GM18868 (cell line): ENCODE data around the gene TMEM271.
"Not testable (repeated sequence)": the region's sequence is repeated elsewhere in the genome, so short reads cannot be mapped to it uniquely, and the experiment has no call there.

Source experiments
- ATAC-seq: cut with Tn5 transposase; IDR thresholded peaks from one replicate; pipeline ENCODE4 v1.9.1; 2021; ENCODE audit warnings: mild to moderate bottlenecking, moderate library complexity; ENCODE audit not compliant: unreplicated experiment

TMEM271 gene

DNA sequence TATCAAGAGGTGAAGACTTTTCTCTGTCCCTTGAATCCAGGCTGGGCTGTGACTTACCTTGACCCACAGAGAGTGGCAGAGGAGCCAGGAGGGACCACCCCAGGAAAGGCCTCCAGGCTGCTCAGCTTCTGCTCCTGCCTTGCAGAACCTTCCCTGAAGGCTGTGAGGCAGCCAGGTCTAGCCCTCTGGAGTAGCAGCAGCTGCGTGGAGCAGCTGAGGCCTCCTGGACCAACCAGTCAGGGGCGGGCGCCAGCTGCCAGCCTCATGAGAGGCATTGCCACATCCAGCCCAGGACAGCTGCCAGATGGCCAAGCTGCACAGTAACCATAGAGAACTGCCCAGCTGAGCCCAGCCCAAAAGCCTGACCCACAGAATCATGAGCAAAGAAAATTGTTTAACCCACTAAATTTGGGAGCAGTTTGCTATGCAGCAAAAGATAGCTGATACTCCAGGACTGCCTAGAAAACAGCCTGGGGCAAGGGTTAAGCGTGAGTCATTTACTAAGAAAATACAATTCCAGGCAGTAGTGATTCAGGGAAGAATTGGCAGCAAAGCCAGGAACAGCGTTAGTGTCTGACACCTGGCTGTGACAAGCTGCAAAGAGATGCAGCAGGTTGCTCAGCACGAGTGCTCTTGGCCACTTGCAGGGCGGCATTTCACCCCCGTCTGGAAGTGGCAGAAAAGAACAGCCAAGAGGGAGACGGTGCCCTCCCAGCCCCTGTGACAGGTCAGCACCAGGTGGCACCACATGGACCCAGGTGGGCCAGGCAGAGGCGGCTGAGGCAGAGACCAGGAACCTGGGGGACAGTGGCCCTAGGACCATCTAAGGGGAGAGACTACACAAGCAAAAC is 34.5 kb upstream of the TMEM271 start:
- no peak for ATAC-seq

DNA sequence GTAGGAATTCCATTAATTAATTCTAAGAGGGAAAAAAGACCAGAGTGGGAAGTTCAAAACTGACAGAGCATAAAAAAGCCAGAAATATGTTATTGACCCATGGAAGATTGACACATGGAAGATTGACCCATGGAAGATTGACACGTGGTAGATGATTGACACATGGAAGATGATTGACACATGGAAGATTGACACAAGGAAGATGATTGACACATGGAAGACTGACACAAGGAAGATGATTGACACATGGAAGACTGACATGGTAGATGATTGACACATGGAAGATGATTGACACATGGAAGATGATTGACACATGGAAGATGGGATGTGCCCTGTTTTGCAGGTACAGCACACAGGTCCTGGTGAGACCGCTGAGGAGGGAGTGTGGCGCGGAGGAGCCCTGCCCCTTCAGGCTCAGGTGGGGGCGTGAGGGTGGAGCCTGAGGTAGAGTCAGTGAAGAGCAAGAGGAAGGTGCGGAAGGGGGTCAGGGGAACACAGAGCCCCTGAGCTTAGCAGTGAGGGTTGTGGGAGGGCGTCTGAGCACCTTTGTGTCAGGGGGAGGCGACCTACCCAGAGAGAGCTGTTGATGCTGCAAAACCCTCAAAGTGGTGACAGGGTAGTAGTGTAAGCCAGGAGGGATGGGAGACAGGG is 33.4 kb upstream of the TMEM271 start:
- no peak for ATAC-seq

GRCh38 chr4:608236-608635 is 32.1 kb upstream of the TMEM271 start:
- no peak for ATAC-seq

DNA sequence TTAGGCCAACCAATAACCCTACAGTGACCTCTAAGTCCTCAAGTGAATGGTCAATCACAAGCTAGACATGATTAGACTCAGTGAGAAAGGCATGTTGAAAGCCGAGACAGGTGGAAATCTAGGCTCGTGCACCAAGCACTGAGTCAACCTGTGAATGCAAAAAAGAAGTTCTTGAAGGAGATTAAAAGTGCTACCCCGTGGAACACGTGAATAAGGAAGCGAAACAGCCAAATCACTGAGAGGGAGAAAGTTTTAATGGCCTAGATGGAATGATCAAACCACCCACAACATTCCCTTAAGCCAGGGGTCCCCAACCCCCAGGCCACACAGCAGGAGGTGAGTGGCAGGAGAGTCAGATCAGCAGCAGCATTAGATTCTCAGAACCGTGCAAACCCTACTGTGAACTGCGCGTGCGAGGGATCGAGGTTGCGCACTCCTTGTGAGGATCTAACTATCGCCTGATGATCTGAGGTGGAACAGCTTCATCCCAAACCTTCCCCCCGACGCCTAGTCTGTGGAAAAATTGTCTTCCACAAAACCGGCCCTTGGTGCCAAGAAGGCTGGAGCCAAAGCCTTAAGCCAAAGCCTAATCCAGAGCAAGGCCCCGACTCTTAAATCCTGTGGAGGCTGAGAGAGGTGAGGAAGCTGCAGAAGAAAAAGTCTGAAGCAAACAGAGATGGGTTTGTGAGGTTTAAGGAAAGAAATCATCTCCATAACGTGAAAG is 29.8 kb upstream of the TMEM271 start:
- no peak for ATAC-seq

DNA sequence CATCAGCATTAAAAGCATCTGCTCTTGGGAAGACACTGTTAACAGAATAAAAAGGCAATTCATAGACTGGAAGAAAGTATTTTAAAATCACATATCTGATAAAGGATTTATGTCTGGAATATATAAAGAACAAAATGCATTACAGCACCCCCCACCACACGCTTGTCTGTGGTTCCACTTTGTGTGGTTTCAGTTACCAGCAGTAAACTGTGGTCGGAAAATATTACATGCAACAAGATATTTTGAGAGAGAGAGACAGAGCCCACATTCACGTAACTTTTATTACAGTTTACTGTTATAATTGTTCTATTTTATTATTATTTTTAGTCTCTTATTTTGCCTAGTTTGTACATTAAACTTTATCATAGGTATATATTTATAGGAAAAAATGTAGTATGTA is 28.0 kb upstream of the TMEM271 start:
- no peak for ATAC-seq

DNA sequence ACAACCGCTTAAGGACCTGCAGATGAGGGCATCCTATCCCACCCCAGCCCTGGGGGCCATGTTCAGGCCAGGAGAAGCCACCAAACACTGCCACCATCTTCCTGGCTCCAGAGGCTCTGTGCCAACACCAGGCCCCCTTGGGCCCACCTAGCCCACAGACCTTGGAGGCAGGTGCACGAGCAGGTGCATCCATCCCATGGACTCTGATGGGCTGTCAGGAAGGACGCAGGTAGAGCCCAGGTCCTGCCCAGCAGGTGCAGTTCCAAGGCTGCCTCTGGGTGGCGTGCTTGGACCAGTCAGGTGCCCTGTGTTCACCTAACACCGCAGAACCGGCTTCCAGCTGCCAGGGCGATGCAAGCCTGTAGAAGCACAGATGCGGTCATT is 26.5 kb upstream of the TMEM271 start:
- ATAC-seq: no peak

- ATAC-seq: no peak
Measured at GRCh38 chr4:601612-602558, 25.8 kb upstream of the TMEM271 start.

DNA sequence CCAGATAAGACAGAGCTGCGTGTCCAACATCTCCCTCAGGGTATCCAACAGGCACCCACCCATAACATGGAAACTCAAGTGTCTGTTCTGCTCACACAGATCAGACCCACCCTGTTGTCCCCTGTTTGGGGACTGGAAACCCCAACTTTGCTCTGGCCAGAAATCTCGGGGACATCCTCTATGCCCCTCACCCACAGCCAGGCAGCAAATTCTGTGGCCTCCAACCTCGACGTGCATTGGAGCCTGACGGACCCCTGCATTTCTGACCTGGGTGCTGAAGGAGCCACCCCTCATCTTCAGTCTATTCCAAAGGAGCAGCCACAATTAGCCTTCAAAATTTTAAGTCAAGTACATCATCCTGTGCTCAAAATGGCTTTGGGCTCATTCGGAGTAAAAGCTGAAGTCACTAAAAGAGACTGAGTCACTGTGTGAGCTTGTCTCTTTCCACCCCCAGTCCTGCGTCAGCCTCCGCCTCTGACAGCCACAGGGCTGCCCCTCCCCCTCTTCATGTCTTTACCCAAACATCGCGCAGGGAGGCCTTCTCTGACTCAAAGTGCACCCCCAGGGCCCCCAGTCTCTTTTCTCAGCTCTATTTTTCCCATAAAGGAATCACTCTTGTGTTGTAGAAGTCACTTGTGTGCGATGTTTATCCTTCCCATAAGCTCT is 24.9 kb upstream of the TMEM271 start:
- ATAC-seq: no peak

GRCh38 chr4:600166-600565 is 24.1 kb upstream of the TMEM271 start:
- ATAC-seq: no peak

DNA sequence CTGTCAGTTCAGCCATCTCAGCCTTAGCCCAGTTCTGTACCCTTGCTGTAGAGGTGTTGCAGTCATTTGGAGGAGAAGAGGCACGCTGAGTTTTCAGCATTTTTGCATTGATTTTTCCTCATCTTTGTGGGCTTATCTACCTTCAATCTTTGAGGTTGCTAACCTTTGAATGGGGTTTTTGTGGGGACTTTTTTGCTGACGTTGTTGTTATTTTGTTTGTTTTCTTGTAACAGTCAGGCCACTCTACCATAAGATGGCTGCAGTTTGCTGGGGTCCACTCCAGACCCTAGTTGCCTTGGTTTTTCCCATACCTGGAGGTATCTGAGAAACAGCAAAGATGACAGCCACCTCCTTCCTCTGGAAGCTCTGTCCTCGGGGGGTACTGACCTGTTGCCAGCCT is 22.8 kb upstream of the TMEM271 start:
- no peak for ATAC-seq

DNA sequence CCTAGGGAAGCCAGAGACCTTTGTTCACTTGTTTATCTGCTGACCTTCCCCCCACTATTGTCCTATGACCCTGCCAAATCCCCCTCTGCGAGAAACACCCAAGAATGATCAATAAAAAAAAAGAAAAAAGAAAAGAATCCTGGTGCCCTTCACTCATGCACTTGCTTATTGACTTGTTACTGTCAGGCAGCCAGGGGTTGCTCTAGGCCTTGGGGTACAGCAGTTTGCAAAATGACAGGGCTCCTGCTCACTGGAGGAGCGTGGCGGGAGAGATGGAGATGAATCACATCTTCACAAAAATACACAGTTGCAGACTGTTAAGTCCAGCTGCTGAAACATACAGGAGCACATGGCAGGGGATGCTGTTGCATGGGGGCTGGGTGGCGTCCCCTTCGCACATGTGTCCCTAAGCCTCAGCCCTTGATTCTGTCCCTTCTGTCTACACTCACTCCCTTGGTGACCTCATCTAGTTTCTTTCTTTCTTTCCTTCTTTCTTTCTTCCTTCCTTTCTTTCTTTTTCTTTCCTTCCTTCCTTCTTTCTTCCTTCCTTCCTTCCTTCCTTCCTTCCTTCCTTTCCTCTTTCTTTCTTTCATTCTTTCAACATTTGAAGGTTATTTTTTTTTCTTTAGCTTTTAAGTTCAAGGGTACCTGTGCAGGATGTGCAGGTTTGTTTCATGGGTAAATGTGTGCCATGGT is 16.9 kb upstream of the TMEM271 start:
- no peak for ATAC-seq

DNA sequence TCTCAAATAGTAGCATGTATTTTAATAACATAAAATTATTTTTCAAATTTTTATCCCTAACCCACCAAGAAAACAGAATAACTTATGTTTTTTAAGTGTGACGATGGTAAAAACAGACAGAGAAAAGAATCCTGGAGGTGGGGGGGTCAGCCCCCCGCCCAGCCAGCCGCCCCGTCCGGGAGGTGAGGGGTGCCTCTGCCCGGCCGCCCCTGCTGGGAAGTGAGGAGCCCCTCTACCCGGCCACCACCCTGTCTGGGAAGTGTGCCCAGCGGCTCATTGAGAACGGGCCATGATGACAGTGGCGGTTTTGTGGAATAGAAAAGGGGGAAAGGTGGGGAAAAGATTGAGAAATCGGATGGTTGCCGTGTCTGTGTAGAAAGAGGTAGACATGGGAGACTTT is 16.1 kb upstream of the TMEM271 start:
- ATAC-seq: not testable (repeated sequence)

- no peak for ATAC-seq
Measured at GRCh38 chr4:590313-590841, 14.3 kb upstream of the TMEM271 start.

- no peak for ATAC-seq
Measured at GRCh38 chr4:589219-589963, 13.3 kb upstream of the TMEM271 start.

DNA sequence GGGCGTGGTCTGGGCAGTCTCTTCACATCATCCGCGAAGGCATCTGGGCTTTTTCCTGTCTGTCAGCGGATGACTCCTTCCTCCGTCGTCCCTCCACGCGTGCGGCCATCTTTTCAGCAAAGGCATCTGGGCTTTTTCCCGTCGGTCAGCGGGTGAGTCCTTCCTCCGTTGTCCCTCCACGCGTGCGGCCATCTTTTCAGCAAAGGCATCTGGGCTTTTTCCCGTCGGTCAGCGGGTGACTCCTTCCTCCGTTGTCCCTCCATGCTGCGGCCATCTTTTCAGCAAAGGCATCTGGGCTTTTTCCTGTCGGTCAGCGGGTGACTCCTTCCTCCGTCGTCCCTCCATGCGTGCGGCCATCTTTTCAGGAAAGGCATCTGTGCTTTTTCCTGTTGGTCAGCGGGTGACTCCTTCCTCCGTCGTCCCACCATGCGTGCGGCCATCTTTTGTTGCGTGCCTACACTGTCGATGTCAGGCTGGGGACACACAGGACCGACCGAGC is 12.3 kb upstream of the TMEM271 start:
- ATAC-seq: no peak

GRCh38 chr4:587671-588350 is 11.7 kb upstream of the TMEM271 start:
- no peak for ATAC-seq

GRCh38 chr4:583820-584219 is 7.7 kb upstream of the TMEM271 start:
- ATAC-seq: no peak
